Right lobe of liver (tissue), 6 donors: ENCODE measurements around the gene ZNF701. TPM values are rescaled to one million over a fixed set of nuclear protein-coding genes. Genes with fewer than 3 reads are reported as not detected.

Source experiments
- ATAC-seq, 4 donors: fragments of 200-7000 bp; cut with Tn5 transposase; one replicate each; pipeline ENCODE4 v1.9.1; 2020; ENCODE audit warnings: mild to moderate bottlenecking in 4 of 4, moderate library complexity in 4 of 4
- DNase-seq, 3 donors: peaks; one replicate each; pipeline ENCODE4 v3.0.0-alpha.2; 2020
- H3K27ac ChIP-seq, 3 donors: fragments of 200-600 bp; one replicate each; pipeline ENCODE4 v1.8.0; 2022
- H3K27me3 ChIP-seq, 2 donors: fragments of 200-600 bp; one replicate each; pipeline ENCODE4 v1.8.0; 2022
- H3K36me3 ChIP-seq, 4 donors: fragments of 200-600 bp; sonication (generic) in 1 of 4; one replicate each; pipeline versions ENCODE4 v1.5.1 to v1.8.0; 2017 to 2022; ENCODE audit warnings: control low read depth in 1 of 4
- H3K4me1 ChIP-seq, 4 donors: fragments of 200-600 bp; sonication (generic) in 1 of 4; one replicate each; pipeline versions ENCODE4 v1.5.1 to v1.8.0; 2017 to 2022; ENCODE audit warnings: control low read depth in 1 of 4
- H3K4me3 ChIP-seq, 3 donors: fragments of 200-600 bp; one replicate each; pipeline ENCODE4 v1.8.0; 2022
- H3K9me3 ChIP-seq, 4 donors: fragments of 200-600 bp; sonication (generic) in 1 of 4; one replicate each; pipeline versions ENCODE4 v1.5.1 to v1.8.0; 2017 to 2022; ENCODE audit warnings: control low read depth in 1 of 4
- POLR2A ChIP-seq: fragments of 450-650 bp; IDR thresholded peaks from one replicate; pipeline ENCODE4 v1.6.1; 2017; ENCODE audit warnings: antibody characterized with exemption, mild to moderate bottlenecking
- WGBS: methylation state at CpG from one replicate; pipeline ENCODE4 v1.1.6; 2018; ENCODE audit warnings: low coverage, low lambda C conversion rate; ENCODE audit not compliant: insufficient coverage; ENCODE audit errors: missing lambda C conversion rate; 5-methylcytosine and 5-hydroxymethylcytosine counted together
- intact Hi-C, 2 donors: fragments of 100-400 bp; cut with DNase I; formaldehyde crosslinking; loops; one replicate each; pipeline versions ENCODE4 v1.11.2 to v1.14.1; 2022
- long read RNA-seq: library from polyadenylated mRNA; unstranded; transcript quantifications from one replicate; pipeline ENCODE4 v2.0.0, GENCODE V29; 2019
- total RNA-seq, 6 experiments: library from RNA; depleted of rRNA in 2 of 6; stranded (reverse); fragments of >200 nt in 2 of 6; fragmentation: NEBNext Ultra II Directional in 3 of 6; extraction: Animal tissue kit (Norgen Biotek cat#: 25700) in 3 of 6; gene quantifications; one replicate each; pipeline versions ENCODE4 v1.1.0 to v1.2.4, GENCODE V29; 2016 to 2023
- TF ChIP-seq, protein P1 (sequence below), 4 donors: fragments of 200-600 bp in 3 of 4; fragments of 450-650 bp in 1 of 4; IDR thresholded peaks; one replicate each; pipeline versions ENCODE4 v1.5.1 to v1.8.0; 2016 to 2022; ENCODE audit warnings: antibody characterized with exemption in 4 of 4, mild to moderate bottlenecking in 2 of 4
- donor health status: DM: no; HTN: yes; CAD: no.
- donor health status: DM: no; HTN: no; CAD: no.
- donor health status: DM: no; HTN: no; CAD: no.
- donor health status: DM: no; HTN: yes; CAD: no.
- donor health status: DM: no; HTN: yes; CAD: no.

ZNF701 gene
- total RNA-seq, result 1 to 10 TPM; 2.5 to 6.4 (median 4.0) TPM
- long read RNA-seq, result 0 reads

DNA sequence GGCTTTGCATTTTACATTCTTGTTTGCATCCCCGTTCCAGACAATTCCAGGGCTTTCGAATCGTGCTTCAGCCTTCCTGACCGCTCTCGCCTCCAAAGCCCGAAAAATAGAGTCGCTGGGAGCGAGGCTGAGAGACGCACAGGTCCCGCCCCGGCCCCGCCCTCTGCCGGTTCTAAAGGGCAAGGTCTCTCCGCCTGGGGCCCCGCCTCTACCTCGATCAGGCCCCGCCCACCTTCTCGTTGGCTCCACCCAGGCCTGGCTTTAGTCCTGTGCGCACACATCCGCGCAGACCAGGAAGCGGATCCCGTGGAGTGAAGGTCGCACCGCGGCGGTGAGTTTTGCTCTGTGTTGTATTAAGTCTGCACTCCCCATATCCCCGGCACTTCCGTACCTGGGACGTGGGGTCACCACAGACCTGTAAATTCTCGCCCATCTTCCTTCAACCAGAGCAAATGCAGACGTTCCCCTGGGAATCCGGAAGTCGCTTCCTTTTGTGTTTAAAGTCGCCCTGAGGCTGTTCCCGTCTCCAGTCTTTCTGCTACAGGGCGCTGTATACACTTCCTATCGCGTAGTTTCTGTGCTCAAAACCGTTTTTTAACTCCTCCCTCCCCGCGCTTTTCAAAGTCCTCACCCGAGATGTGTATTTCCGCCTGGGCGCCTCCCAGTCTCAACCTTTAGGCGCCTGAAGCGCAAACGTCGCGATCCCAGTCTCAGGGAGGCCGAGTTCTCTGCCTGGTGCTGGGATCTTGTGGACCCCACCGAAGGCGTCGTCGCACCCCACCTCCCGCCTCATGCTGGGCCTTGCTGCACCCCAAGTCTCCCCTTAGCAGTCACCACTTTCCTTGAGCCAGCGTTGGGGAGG lies at the start of gene ZNF701:
Gene ZNF701, plus strand, starts transcription at position 288 of the 862 bp plus-strand sequence. CDS start 3,861 bp downstream, outside the sequence.
- H3K9me3 ChIP-seq, result peaks cover 0 to 13% (median 4%) of the 10 kb centered on the region in 4 donors
- peaks cover 0 to 3% (median 0%) of the 10 kb centered on the region in 4 donors for H3K36me3 ChIP-seq
- peak within 1 kb of the TSS; percentile 11 to 60 (median 47) for H3K27ac ChIP-seq
- TF ChIP-seq, protein P1, sequence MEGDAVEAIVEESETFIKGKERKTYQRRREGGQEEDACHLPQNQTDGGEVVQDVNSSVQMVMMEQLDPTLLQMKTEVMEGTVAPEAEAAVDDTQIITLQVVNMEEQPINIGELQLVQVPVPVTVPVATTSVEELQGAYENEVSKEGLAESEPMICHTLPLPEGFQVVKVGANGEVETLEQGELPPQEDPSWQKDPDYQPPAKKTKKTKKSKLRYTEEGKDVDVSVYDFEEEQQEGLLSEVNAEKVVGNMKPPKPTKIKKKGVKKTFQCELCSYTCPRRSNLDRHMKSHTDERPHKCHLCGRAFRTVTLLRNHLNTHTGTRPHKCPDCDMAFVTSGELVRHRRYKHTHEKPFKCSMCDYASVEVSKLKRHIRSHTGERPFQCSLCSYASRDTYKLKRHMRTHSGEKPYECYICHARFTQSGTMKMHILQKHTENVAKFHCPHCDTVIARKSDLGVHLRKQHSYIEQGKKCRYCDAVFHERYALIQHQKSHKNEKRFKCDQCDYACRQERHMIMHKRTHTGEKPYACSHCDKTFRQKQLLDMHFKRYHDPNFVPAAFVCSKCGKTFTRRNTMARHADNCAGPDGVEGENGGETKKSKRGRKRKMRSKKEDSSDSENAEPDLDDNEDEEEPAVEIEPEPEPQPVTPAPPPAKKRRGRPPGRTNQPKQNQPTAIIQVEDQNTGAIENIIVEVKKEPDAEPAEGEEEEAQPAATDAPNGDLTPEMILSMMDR (IDR thresholded peaks at IDR 0.05), result peak; percentile 8 to 18 (median 8)
- TF ChIP-seq POLR2A, result peak; percentile 75
- H3K4me3 ChIP-seq, result peak within 1 kb of the TSS; percentile 48 to 59 (median 51)
- peaks cover 0 to 4% (median 0%) of the 10 kb centered on the region in 4 donors for H3K4me1 ChIP-seq
- DNase-seq (peak; percentile 86 to 91 (median 90)), ATAC-seq (peak; percentile 99 to 100 (median 100))
- WGBS, result 2% methylated on average over 40 of the region's 57 CpGs
- intact Hi-C loops, result no loop called here
- H3K27me3 ChIP-seq, result no peaks in the 10 kb centered on the region

DNA sequence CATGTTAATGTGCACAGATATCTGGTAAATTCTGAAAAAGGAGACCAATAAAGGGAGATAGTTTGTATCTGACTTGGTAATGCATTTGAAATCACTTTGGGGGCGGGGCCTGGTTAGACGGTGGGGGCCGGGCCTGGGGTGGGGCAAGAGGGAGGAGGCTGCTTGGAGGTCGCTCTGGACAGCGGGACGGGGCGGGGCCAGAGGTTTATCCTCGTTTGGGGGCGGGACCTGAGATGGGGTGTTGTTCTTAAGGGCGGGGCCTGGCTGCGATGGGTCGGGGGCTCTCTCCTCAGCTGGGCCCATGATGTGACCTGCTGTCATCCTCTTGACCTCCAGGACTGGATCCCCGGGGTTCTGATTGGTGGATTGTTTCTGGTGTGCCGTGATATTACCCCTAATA lies 47.5 kb upstream of the ZNF701 start:
- ATAC-seq (no peak), DNase-seq (no peak)
- H3K4me3 ChIP-seq, result no peak overlapping the region
- H3K27me3 ChIP-seq, result no peaks in the 10 kb centered on the region
- no peaks in the 10 kb centered on the region for H3K9me3 ChIP-seq
- TF ChIP-seq, protein P1 (IDR thresholded peaks at IDR 0.05), result no peak
- no peak for TF ChIP-seq POLR2A
- no peaks in the 10 kb centered on the region for H3K36me3 ChIP-seq
- no peaks in the 10 kb centered on the region for H3K4me1 ChIP-seq
- H3K27ac ChIP-seq, result no peak overlapping the region
- intact Hi-C loops, result no loop called here
- 26% methylated on average over 3 of the region's 14 CpGs for WGBS

DNA sequence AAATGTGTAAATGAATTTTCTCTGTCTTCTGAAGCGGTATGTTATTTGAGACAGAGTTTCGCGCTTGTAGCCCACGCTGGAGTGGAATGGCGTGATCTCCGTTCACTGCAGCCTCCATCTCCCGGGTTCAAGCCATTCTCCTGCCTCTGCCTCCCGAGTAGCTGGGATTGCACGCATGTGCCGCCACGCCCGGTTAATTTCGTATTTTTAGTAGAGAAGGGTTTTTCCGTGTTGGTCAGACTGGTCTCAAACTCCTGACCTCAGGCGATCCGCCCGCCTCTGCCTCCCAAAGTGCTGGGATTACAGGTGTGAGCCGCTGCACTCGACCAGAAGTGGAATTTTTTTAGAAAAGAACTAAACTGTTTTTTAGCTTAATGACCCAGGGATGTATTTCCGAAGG lies 46.0 kb upstream of the ZNF701 start:
- intact Hi-C loops, result no loop called here
- ATAC-seq, result no peak
- H3K36me3 ChIP-seq, result no peaks in the 10 kb centered on the region
- no peaks in the 10 kb centered on the region for H3K4me1 ChIP-seq
- 85% methylated on average over 20 of the region's 20 CpGs for WGBS
- H3K9me3 ChIP-seq, result no peaks in the 10 kb centered on the region
- H3K4me3 ChIP-seq, result no peak overlapping the region
- TF ChIP-seq, protein P1 (IDR thresholded peaks at IDR 0.05), result no peak
- no peak for TF ChIP-seq POLR2A
- H3K27me3 ChIP-seq, result no peaks in the 10 kb centered on the region
- no peak overlapping the region for H3K27ac ChIP-seq
- no peak for DNase-seq

DNA sequence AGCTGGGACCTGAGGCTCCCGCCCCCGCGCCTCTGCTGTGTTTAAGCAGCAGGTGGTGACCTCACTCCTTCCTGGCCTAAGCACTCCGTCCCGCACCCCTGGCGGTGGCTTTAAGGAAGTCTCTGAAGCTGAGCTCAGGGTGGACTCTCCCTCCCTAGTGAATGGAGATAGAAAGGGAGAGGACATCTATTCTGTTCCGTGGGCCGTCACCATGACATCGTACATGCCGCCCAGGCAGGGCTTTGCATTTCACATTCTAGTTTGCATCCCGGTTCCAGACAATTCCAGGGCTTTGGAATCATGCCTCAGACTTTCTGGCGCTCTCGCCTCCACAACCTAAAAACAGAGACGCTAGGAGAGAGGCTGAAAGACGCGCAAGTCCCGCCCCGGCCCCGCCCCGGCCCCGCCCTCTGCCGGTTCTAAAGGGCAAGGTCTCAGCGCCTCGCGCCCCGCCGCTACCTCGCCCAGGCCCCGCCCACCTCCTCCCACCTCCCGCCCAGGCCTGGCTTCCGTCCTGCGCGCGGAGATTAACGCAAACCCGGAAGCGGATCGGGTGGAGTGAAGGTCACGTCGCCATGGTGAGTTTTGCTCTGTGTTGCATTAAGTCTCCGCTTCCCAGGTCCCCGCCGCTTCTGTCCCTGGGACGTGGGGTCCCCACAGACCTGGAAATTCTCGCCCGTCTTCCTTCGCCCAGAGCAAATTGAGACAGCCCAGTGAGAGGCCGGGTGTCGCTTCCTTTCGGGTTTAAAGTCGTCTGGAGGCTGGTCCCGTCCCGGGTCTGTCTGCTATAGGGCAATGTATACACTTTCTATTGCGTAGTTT lies 42.7 kb upstream of the ZNF701 start, which contains the start of gene ZNF808:
Gene ZNF808, plus strand, starts transcription at position 535 of the 822 bp plus-strand sequence. CDS start 15,617 bp downstream, outside the sequence.
- peak; percentile 98 to 99 (median 99) for ATAC-seq
- no peak for TF ChIP-seq POLR2A
- TF ChIP-seq, protein P1 (IDR thresholded peaks at IDR 0.05), result peak; percentile 33 to 51 (median 38)

More for the DNA sequence above, 42.7 kb upstream of the ZNF701 start, which contains the start of gene ZNF808:
- intact Hi-C loops, result no loop called here
- Histone ChIP-seq H3K9me3 (no peaks in the 10 kb centered on the region), H3K4me3 (peak within 1 kb of the TSS; percentile 60 to 87 (median 74)), H3K27me3 (no peaks in the 10 kb centered on the region), H3K27ac (peak within 1 kb of the TSS; percentile 54 to 80 (median 68)), H3K36me3 (no peaks in the 10 kb centered on the region), H3K4me1 (no peaks in the 10 kb centered on the region)
- peak; percentile 96 to 98 (median 97) for DNase-seq
- 0% methylated on average over 17 of the region's 54 CpGs for WGBS
